ENCODE measurements around the gene RPS13. TPM values are rescaled to one million over a fixed set of nuclear protein-coding genes. Genes with fewer than 3 reads are reported as not detected.
A peak's percentile ranks its signal among the peaks of the same experiment; 100 is the strongest.
"Not testable (repeated sequence)": the region's sequence is repeated elsewhere in the genome, so short reads cannot be mapped to it uniquely, and the experiment has no call there.

Gene RPS13
- total and polyA plus RNA-seq, 4 experiments from 2014 or later: 1,690 to 2,146 (median 2,090) TPM

DNA sequence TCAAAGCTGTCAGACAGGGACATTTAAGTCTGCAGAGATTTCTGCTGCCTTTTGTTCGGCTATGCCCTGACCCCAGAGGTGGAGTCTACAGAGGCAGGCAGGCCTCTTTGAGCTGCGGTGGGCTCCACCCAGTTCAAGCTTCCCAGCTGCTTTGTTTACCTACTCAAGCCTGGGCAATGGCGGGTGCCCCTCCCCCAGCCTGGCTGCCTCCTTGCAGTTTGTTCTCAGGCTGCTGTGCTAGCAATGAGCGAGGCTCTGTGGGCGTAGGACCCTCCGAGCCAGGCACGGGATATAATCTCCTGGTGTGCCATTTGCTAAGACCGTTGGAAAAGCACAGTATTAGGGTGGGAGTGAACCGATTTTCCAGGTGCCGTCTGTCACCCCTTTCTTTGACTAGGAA, 43.4 kb downstream of the RPS13 start:
- H3K27ac Mint-ChIP-seq; H3K36me3 ChIP-seq (ENCODE audit: insufficient read depth, low read length); intact Hi-C loops (cut with micrococcal nuclease); H3K27me3 Mint-ChIP-seq; H3K36me3 Mint-ChIP-seq; CTCF ChIA-PET (ENCODE audit: partially characterized antibody); H3K4me1 ChIP-seq (ENCODE audit: insufficient read depth, low read length); H3K27me3 ChIP-seq (ENCODE audit: insufficient read depth, low read length); H3K4me3 Mint-ChIP-seq; H3K4me3 ChIP-seq (ENCODE audit: low read length in 2 of 2); H3K4me1 Mint-ChIP-seq; H3K27ac ChIP-seq (ENCODE audit: low read depth, low read length); POLR2A ChIA-PET (ENCODE audit: partially characterized antibody); DNase-seq; H3K9me3 ChIP-seq (ENCODE audit: control insufficient read depth in 1 of 2, low read length in 2 of 2): not testable (repeated sequence)
- H3K9me3 Mint-ChIP-seq: peaks cover 0 to 17% (median 5%) of the 10 kb centered on the region in 8 donors

DNA sequence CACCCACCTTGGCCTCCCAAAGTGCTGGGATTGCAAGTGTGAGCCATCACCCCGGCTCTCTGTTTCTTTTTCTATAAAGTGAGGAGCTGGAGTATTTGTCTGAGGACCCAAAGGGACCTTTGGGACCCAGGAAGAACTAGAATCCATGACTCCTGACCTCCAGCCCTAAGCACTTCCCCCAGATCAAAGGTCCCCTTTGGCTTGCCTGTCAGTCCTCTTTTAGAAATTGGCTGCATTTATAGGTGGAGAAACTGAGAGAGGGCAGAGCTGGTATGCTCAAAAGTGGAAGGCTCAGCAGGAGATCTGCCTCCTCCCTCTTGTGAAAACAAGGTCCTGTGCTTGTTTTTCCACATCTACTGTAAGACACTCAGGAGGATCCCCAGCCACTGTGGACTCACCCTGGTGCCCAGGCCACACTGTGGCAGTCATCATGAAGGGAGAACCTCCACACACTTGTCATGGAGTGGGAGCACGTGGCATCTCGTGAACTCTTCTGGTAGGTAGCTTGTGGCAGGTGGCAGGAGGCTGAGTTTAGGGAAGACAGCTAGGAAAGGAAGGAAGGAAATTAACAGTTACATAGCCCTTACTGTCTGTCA, 50.9 kb downstream of the RPS13 start:
- H3K27ac ChIP-seq (ENCODE audit: low read depth, low read length): no peak overlapping the region
- Mint-ChIP-seq H3K36me3 (peaks cover 0 to 2% of the 10 kb centered on the region in 2 donors), H3K27ac (peak overlapping the region in 1 of 7 donors; percentile 26), H3K4me3 (no peak overlapping the region), H3K27me3 (no peaks in the 10 kb centered on the region), H3K9me3 (peaks cover 0 to 4% (median 0%) of the 10 kb centered on the region in 8 donors), H3K4me1 (no peaks in the 10 kb centered on the region)
- H3K4me1 ChIP-seq (ENCODE audit: insufficient read depth, low read length): no peaks in the 10 kb centered on the region
- intact Hi-C loops (cut with micrococcal nuclease): no loop called here
- no peaks in the 10 kb centered on the region for H3K27me3 ChIP-seq (ENCODE audit: insufficient read depth, low read length)
- no peaks in the 10 kb centered on the region for H3K36me3 ChIP-seq (ENCODE audit: insufficient read depth, low read length)
- H3K4me3 ChIP-seq (ENCODE audit: low read length in 2 of 2): no peak overlapping the region
- POLR2A ChIA-PET (ENCODE audit: partially characterized antibody): no interaction called here
- no peaks in the 10 kb centered on the region for H3K9me3 ChIP-seq (ENCODE audit: control insufficient read depth in 1 of 2, low read length in 2 of 2)
- no peak for DNase-seq
- CTCF ChIA-PET (ENCODE audit: partially characterized antibody): no interaction called here

DNA sequence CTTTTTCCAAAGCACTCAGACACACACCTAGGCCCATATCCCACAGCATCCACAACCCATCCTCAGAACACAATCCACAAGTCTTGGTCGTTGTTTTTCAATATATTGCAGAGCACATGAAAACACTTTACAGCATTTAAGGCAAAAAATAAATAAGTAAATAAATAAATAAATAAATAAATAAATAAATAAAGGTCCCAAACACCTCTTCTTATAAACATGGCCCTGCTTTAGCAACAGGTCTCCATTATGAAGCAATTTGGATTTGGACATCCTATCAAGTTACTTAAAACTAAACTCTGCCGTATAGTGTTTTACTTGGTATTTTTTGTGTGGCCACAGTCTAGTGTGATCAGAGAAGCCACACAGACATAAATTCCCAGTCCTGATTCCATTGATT, 52.5 kb downstream of the RPS13 start:
- H3K4me3 Mint-ChIP-seq: no peak overlapping the region
- no peaks in the 10 kb centered on the region for H3K9me3 ChIP-seq (ENCODE audit: control insufficient read depth in 1 of 2, low read length in 2 of 2)
- no peaks in the 10 kb centered on the region for H3K27me3 Mint-ChIP-seq
- H3K36me3 ChIP-seq (ENCODE audit: insufficient read depth, low read length): no peaks in the 10 kb centered on the region
- ChIA-PET CTCF (ENCODE audit: partially characterized antibody) (no interaction called here), POLR2A (ENCODE audit: partially characterized antibody) (no interaction called here)
- H3K4me1 ChIP-seq (ENCODE audit: insufficient read depth, low read length): no peaks in the 10 kb centered on the region
- no peak overlapping the region for H3K4me3 ChIP-seq (ENCODE audit: low read length in 2 of 2)
- no peaks in the 10 kb centered on the region for H3K9me3 Mint-ChIP-seq
- intact Hi-C loops (cut with micrococcal nuclease): no loop called here
- peaks cover 0 to 2% of the 10 kb centered on the region in 2 donors for H3K36me3 Mint-ChIP-seq
- H3K27ac Mint-ChIP-seq: no peak overlapping the region
- no peak overlapping the region for H3K27ac ChIP-seq (ENCODE audit: low read depth, low read length)
- no peaks in the 10 kb centered on the region for H3K27me3 ChIP-seq (ENCODE audit: insufficient read depth, low read length)
- no peak for DNase-seq
- no peaks in the 10 kb centered on the region for H3K4me1 Mint-ChIP-seq

Other genes with a start within 250 kb of the RPS13 start
- 1 to 10 TPM; 7.7 to 8.3 TPM for gene PLEKHA7, start 63.3 kb downstream of the RPS13 start, total RNA-seq
- gene PLEKHA7, start 63.3 kb downstream of the RPS13 start, polyA plus RNA-seq: 1 to 10 TPM; 1.6 to 4.3 TPM
- 10 to 100 TPM; 32.0 to 40.4 TPM for gene PIK3C2A, start 130.3 kb upstream of the RPS13 start, total RNA-seq
- 1 to 10 TPM; 2.4 to 7.0 TPM for gene PIK3C2A, start 130.3 kb upstream of the RPS13 start, polyA plus RNA-seq
- 10 to 100 TPM; 53.2 to 57.6 TPM for gene NUCB2, start 199.1 kb upstream of the RPS13 start, total RNA-seq
- 100 to 1,000 TPM; 115 to 116 TPM for gene NUCB2, start 199.1 kb upstream of the RPS13 start, polyA plus RNA-seq

All from CD4-positive, alpha-beta memory T cell (primary cell).